Upper lobe of left lung (tissue), 6 donors: Measurements from ENCODE around the gene NR3C1. TPM values are rescaled to one million over a fixed set of nuclear protein-coding genes. Genes with fewer than 3 reads are reported as not detected.
A peak's percentile ranks its signal among the peaks of the same experiment; 100 is the strongest.

Experiments
- ATAC-seq, 2 donors: fragments of 200-7000 bp; cut with Tn5 transposase; one replicate each; pipeline ENCODE4 v1.9.1; 2022; ENCODE audit warnings: mild to moderate bottlenecking in 2 of 2, moderate library complexity in 2 of 2; ENCODE audit not compliant: low FRiP score in 2 of 2
- DNase-seq, 2 donors: peaks; one replicate each; pipeline ENCODE4 v3.0.0-alpha.2; 2019 to 2020
- H3K27ac ChIP-seq, 4 donors: fragments of 200-600 bp; sonication (generic); one replicate each; pipeline ENCODE4 v1.5.1; 2016 to 2019
- H3K27me3 ChIP-seq, 4 donors: fragments of 200-600 bp; sonication (generic); one replicate each; pipeline ENCODE4 v1.5.1; 2017 to 2019
- H3K36me3 ChIP-seq, 4 donors: fragments of 200-600 bp; sonication (generic); one replicate each; pipeline ENCODE4 v1.5.1; 2016 to 2019
- H3K4me1 ChIP-seq, 4 donors: fragments of 200-600 bp; sonication (generic); one replicate each; pipeline ENCODE4 v1.5.1; 2018 to 2019
- H3K4me3 ChIP-seq, 4 donors: fragments of 200-600 bp; sonication (generic); one replicate each; pipeline ENCODE4 v1.5.1; 2017 to 2019; ENCODE audit warnings: mild to moderate bottlenecking in 2 of 4, moderate library complexity in 1 of 4
- H3K9me3 ChIP-seq, 4 donors: fragments of 200-600 bp; sonication (generic); one replicate each; pipeline ENCODE4 v1.5.1; 2018 to 2019
- CTCF ChIP-seq, 6 experiments: fragments of 450-650 bp in 4 of 6; fragments of 200-600 bp in 2 of 6; sonication (generic) in 2 of 6; IDR thresholded peaks; one replicate each; pipeline ENCODE4 v1.5.1; 2016 to 2019; ENCODE audit warnings: antibody characterized with exemption in 6 of 6
- EP300 ChIP-seq, 4 donors: sonication (generic); formaldehyde crosslinking; IDR thresholded peaks; one replicate each; pipeline ENCODE4 v1.5.1; 2017; ENCODE audit warnings: antibody characterized with exemption in 4 of 4, control low read depth in 2 of 4
- POLR2A ChIP-seq, 4 donors: fragments of 450-650 bp; IDR thresholded peaks; one replicate each; pipeline ENCODE4 v1.5.1; 2016 to 2017; ENCODE audit warnings: antibody characterized with exemption in 4 of 4, mild to moderate bottlenecking in 2 of 4
- POLR2AphosphoS5 ChIP-seq, 2 donors: sonication (generic); formaldehyde crosslinking; IDR thresholded peaks; one replicate each; pipeline ENCODE4 v1.5.1; 2017; ENCODE audit warnings: antibody characterized with exemption in 2 of 2
- WGBS, 2 donors: methylation state at CpG; one replicate each; pipeline ENCODE4 v1.1.5; 2017 to 2018; 5-methylcytosine and 5-hydroxymethylcytosine counted together
- total RNA-seq, 6 donors: library from RNA; depleted of rRNA in 4 of 6; stranded (reverse); fragments of >200 nt in 4 of 6; gene quantifications; one replicate each; pipeline versions ENCODE4 v1.1.0 to v1.2.1, GENCODE V29; 2016 to 2021
- donor health status: DM: no; HTN: no; CAD: no; lungs with moderate emphysema.
- donor health status: DM: no; HTN: yes; CAD: no; lungs with severe emphysema.

NR3C1 gene
- total RNA-seq, 6 donors from 2014 or later = 44.5 to 101 (median 72.7) TPM

GRCh38 chr5:143409926-143410325 lies 6.4 kb upstream of the NR3C1 start:
- no peak for ATAC-seq
- 87 to 91% methylated on average over 2 of the region's 2 CpGs for WGBS, 2 donors
- H3K36me3 ChIP-seq = no peaks in the 10 kb centered on the region
- no peaks in the 10 kb centered on the region for H3K9me3 ChIP-seq
- no peak overlapping the region for H3K4me3 ChIP-seq
- no peaks in the 10 kb centered on the region for H3K27me3 ChIP-seq
- TF ChIP-seq POLR2AphosphoS5 (IDR thresholded peaks at IDR 0.05) = no peak
- TF ChIP-seq CTCF (IDR thresholded peaks at IDR 0.05) = no peak
- peaks cover 0 to 3% (median 0%) of the 10 kb centered on the region in 4 donors for H3K4me1 ChIP-seq
- no peak overlapping the region for H3K27ac ChIP-seq
- DNase-seq = no peak

GRCh38 chr5:143406408-143406807 lies 2.9 kb upstream of the NR3C1 start:
- H3K27ac ChIP-seq = no peak overlapping the region
- no peaks in the 10 kb centered on the region for H3K9me3 ChIP-seq
- DNase-seq = no peak
- H3K4me1 ChIP-seq = peaks cover under 1 to 3% (median 2%) of the 10 kb centered on the region in 4 donors
- 100% methylated on average over 1 of the region's 1 CpG for WGBS, 2 donors
- no peaks in the 10 kb centered on the region for H3K27me3 ChIP-seq
- H3K36me3 ChIP-seq = no peaks in the 10 kb centered on the region
- H3K4me3 ChIP-seq = no peak overlapping the region
- ATAC-seq = no peak
- TF ChIP-seq CTCF (IDR thresholded peaks at IDR 0.05) = no peak
- no peak for TF ChIP-seq EP300 (IDR thresholded peaks at IDR 0.05)

GRCh38 chr5:143405849-143406098 lies 2.3 kb upstream of the NR3C1 start:
- Histone ChIP-seq H3K27me3 (no peaks in the 10 kb centered on the region), H3K27ac (peak overlapping the region; percentile 99 to 100 (median 100)), H3K4me3 (peak overlapping the region; percentile 90 to 93 (median 92)), H3K36me3 (no peaks in the 10 kb centered on the region), H3K4me1 (peaks cover 3 to 9% (median 6%) of the 10 kb centered on the region in 4 donors), H3K9me3 (no peaks in the 10 kb centered on the region)
- no peak for DNase-seq
- no peak for ATAC-seq
- TF ChIP-seq EP300 (IDR thresholded peaks at IDR 0.05) = no peak
- no peak for TF ChIP-seq POLR2AphosphoS5 (IDR thresholded peaks at IDR 0.05)
- no peak for TF ChIP-seq CTCF (IDR thresholded peaks at IDR 0.05)
- TF ChIP-seq POLR2A (IDR thresholded peaks at IDR 0.05) = no peak
- 72 to 90% methylated on average over 3 of the region's 3 CpGs for WGBS, 2 donors

GRCh38 chr5:143405063-143405848 lies 1.8 kb upstream of the NR3C1 start:
- Histone ChIP-seq H3K9me3 (no peaks in the 10 kb centered on the region), H3K4me1 (peaks cover 4 to 14% (median 9%) of the 10 kb centered on the region in 4 donors), H3K36me3 (no peaks in the 10 kb centered on the region), H3K27me3 (no peaks in the 10 kb centered on the region), H3K4me3 (peak overlapping the region; percentile 90 to 93 (median 92)), H3K27ac (peak overlapping the region; percentile 99 to 100 (median 100))
- ATAC-seq (peak; percentile 79 to 90), DNase-seq (peak; percentile 83 to 96)
- 4 to 10% methylated on average over 19 to 35 of the region's 52 CpGs for WGBS, 2 donors
- TF ChIP-seq CTCF (IDR thresholded peaks at IDR 0.05) (peak in 3 of 6 experiments; percentile 17 to 23 (median 18)), POLR2AphosphoS5 (IDR thresholded peaks at IDR 0.05) (peak; percentile 73 to 74), POLR2A (IDR thresholded peaks at IDR 0.05) (peak in 3 of 4 donors; percentile 11 to 80 (median 30)), EP300 (IDR thresholded peaks at IDR 0.05) (no peak)
